Keratinocyte (primary cell): ENCODE measurements around the gene CDH12. TPM values are rescaled to one million over a fixed set of nuclear protein-coding genes. Genes with fewer than 3 reads are reported as not detected.

Source experiments
- DNase-seq: peaks from one replicate; pipeline ENCODE4 v3.0.0-alpha.2; 2011; ENCODE audit warnings: low read depth, missing footprints, low spot score
- FAIRE-seq: peaks from 2 replicates; lab custom pipeline; 2011; peaks lifted over from hg19 to GRCh38; lab: Jason Lieb, UNC
- H2AFZ ChIP-seq: 2 replicates; pipeline ENCODE4 v1.6.0; 2012; ENCODE audit warnings: low read length, control low read depth, inconsistent platforms; ENCODE audit not compliant: control insufficient read depth
- H3K27ac ChIP-seq: 2 replicates; pipeline ENCODE4 v1.5.1; 2011; ENCODE audit warnings: low read length; ENCODE audit not compliant: control insufficient read depth, insufficient read depth
- H3K27me3 ChIP-seq: 3 replicates; pipeline ENCODE4 v1.6.0; 2011; ENCODE audit warnings: low read length; ENCODE audit not compliant: control insufficient read depth, insufficient read depth; ENCODE audit errors: extremely low read depth
- H3K36me3 ChIP-seq, 2 experiments: 2 replicates in 1 of 2; 3 replicates in 1 of 2; pipeline ENCODE4 v1.5.1; 2011; ENCODE audit warnings: low read length in 2 of 2, mild to moderate bottlenecking in 1 of 2; ENCODE audit not compliant: control insufficient read depth in 2 of 2, insufficient read depth in 2 of 2; ENCODE audit errors: extremely low read depth in 1 of 2
- H3K4me1 ChIP-seq: 3 replicates; pipeline ENCODE4 v1.5.1; 2011; ENCODE audit warnings: low read length; ENCODE audit not compliant: control insufficient read depth, insufficient read depth; ENCODE audit errors: extremely low read depth
- H3K4me2 ChIP-seq: 3 replicates; pipeline ENCODE4 v1.6.0; 2011; ENCODE audit warnings: low read depth, low read length; ENCODE audit not compliant: control insufficient read depth, insufficient read depth; ENCODE audit errors: extremely low read depth
- H3K4me3 ChIP-seq, 3 experiments: fragments of 200-600 bp in 1 of 3; sonication (generic) in 1 of 3; 2 replicates in 2 of 3; 3 replicates in 1 of 3; pipeline ENCODE4 v1.5.1; 2011 to 2016; ENCODE audit warnings: low read length in 3 of 3, mild to moderate bottlenecking in 3 of 3, control low read depth in 2 of 3, inconsistent platforms in 1 of 3, low read depth in 1 of 3, mixed read lengths in 1 of 3, mixed run types in 1 of 3, moderate library complexity in 1 of 3; ENCODE audit not compliant: control insufficient read depth in 2 of 3, insufficient read depth in 2 of 3; ENCODE audit errors: extremely low read depth in 1 of 3
- H3K79me2 ChIP-seq: 2 replicates; pipeline ENCODE4 v1.6.0; 2012; ENCODE audit warnings: low read length; ENCODE audit not compliant: control insufficient read depth, insufficient read depth
- H3K9ac ChIP-seq: 3 replicates; pipeline ENCODE4 v1.6.0; 2011; ENCODE audit warnings: low read length; ENCODE audit not compliant: control insufficient read depth, insufficient read depth; ENCODE audit errors: extremely low read depth
- H3K9me1 ChIP-seq: 3 replicates; pipeline ENCODE4 v1.6.0; 2011; ENCODE audit warnings: low read length; ENCODE audit not compliant: control insufficient read depth, insufficient read depth; ENCODE audit errors: extremely low read depth
- H3K9me3 ChIP-seq: 2 replicates; pipeline ENCODE4 v1.5.1; 2012; ENCODE audit warnings: low read depth, low read length; ENCODE audit not compliant: control insufficient read depth
- H4K20me1 ChIP-seq: 3 replicates; pipeline ENCODE4 v1.6.0; 2011; ENCODE audit warnings: low read length; ENCODE audit not compliant: control insufficient read depth, insufficient read depth; ENCODE audit errors: extremely low read depth
- EZH2 ChIP-seq: IDR thresholded peaks from one replicate; pipeline ENCODE4 v1.6.1; 2012; ENCODE audit warnings: inconsistent platforms, mild to moderate bottlenecking, low read length, moderate library complexity
- dilution Hi-C: fragments of 300-500 bp; cut with MboI; formaldehyde crosslinking; loops from one replicate; pipeline ENCODE4 v1.7.0; 2020; ENCODE audit warnings: low sequenced_read_pairs; ENCODE audit not compliant: extremely low pct_ligation_motif_present
- polyA plus RNA-seq, 5 experiments: library from polyadenylated mRNA; depleted of rRNA in 3 of 5; stranded (reverse) in 3 of 5; stranded (forward) in 1 of 5; unstranded in 1 of 5; fragments of >200 nt; gene quantifications; 1 replicate in 1 of 5; 2 replicates in 3 of 5; 3 replicates in 1 of 5; pipeline versions ENCODE4 v1.2.1 to v1.2.3, GENCODE V29; 2011 to 2012; ENCODE audit warnings: missing spikeins in 2 of 5, low read depth in 1 of 5, low replicate concordance in 1 of 5
- TF ChIP-seq, protein P1 (sequence below), 3 experiments: IDR thresholded peaks in 1 of 3; conservative IDR thresholded peaks in 1 of 3; optimal IDR thresholded peaks in 1 of 3; 2 replicates in 2 of 3; 3 replicates in 1 of 3; pipeline versions ENCODE3 to v1.5.1; 2011; ENCODE audit warnings: low read length in 3 of 3, mild to moderate bottlenecking in 3 of 3, moderate library complexity in 2 of 3, control low read depth in 1 of 3, inconsistent platforms in 1 of 3; ENCODE audit not compliant: insufficient read depth in 2 of 3; ENCODE audit errors: extremely low read depth in 1 of 3

Gene CDH12
- polyA plus RNA-seq, 1 donor (not counting 4 experiments of a cell fraction or from before 2014, with no cell fraction given) = not detected

DNA sequence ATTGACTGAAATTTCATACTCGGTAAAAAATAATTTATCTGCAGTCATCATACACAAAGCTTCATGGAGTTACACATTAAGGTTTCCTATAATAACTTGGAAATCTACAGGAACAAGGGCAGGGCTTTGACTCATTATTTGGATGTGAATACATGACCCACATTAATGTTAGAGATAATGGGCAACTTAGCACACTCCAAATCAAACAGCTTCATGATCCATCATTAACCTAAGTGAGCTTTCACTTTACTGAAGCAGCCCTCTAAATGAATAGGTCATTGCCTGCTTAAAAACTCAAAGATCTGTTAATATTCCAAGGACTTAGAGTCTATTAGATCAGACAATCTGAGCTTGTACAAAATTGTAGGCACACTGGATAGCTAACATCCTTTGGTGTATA lies 9.0 kb downstream of the CDH12 start:
- no peak for FAIRE-seq
- Histone ChIP-seq H2AFZ (no peak overlapping the region), H4K20me1 (no peaks in the 10 kb centered on the region), H3K4me2 (no peak overlapping the region), H3K36me3 (no peaks in the 10 kb centered on the region), H3K9me3 (no peaks in the 10 kb centered on the region), H3K4me3 (no peak overlapping the region), H3K27me3 (no peaks in the 10 kb centered on the region), H3K79me2 (no peaks in the 10 kb centered on the region), H3K4me1 (no peaks in the 10 kb centered on the region), H3K27ac (no peak overlapping the region), H3K9ac (no peak overlapping the region), H3K9me1 (no peaks in the 10 kb centered on the region)
- no peak for TF ChIP-seq EZH2
- dilution Hi-C loops = no loop called here
- DNase-seq = no peak

DNA sequence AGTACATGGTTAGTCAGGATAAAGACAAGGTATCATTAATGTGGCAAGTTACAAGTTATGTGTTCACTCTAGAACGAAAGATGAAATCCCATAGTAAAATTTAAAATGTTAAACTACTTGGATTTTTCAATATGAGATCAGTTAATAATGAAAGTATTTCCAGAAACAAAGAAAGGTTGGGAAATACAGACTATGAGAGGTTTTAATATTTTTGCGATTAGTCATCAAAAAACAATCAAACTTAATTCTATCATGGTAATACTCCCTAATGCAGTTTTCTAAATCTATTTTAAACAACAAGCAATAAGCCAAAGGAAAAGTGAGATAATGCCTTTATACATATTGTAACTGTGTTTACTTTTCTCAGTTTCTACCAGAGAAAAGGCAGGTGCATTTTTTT lies 10.6 kb downstream of the CDH12 start:
- Histone ChIP-seq H3K9ac (no peak overlapping the region), H3K79me2 (no peaks in the 10 kb centered on the region), H2AFZ (no peak overlapping the region), H3K27ac (no peak overlapping the region), H4K20me1 (no peaks in the 10 kb centered on the region), H3K4me1 (no peaks in the 10 kb centered on the region), H3K4me2 (no peak overlapping the region), H3K27me3 (no peaks in the 10 kb centered on the region), H3K4me3 (no peak overlapping the region), H3K9me1 (no peaks in the 10 kb centered on the region), H3K9me3 (no peaks in the 10 kb centered on the region), H3K36me3 (no peaks in the 10 kb centered on the region)
- dilution Hi-C loops = no loop called here
- no peak for DNase-seq
- TF ChIP-seq, protein P1, sequence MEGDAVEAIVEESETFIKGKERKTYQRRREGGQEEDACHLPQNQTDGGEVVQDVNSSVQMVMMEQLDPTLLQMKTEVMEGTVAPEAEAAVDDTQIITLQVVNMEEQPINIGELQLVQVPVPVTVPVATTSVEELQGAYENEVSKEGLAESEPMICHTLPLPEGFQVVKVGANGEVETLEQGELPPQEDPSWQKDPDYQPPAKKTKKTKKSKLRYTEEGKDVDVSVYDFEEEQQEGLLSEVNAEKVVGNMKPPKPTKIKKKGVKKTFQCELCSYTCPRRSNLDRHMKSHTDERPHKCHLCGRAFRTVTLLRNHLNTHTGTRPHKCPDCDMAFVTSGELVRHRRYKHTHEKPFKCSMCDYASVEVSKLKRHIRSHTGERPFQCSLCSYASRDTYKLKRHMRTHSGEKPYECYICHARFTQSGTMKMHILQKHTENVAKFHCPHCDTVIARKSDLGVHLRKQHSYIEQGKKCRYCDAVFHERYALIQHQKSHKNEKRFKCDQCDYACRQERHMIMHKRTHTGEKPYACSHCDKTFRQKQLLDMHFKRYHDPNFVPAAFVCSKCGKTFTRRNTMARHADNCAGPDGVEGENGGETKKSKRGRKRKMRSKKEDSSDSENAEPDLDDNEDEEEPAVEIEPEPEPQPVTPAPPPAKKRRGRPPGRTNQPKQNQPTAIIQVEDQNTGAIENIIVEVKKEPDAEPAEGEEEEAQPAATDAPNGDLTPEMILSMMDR (optimal IDR thresholded peaks at IDR 0.05 in 1 of 3, IDR thresholded peaks at IDR 0.05 in 1 of 3, conservative IDR thresholded peaks at IDR 0.05 in 1 of 3; ENCODE audit: extremely low read depth in 1 of 3, insufficient read depth in 2 of 3, low read length in 3 of 3) = no peak
- TF ChIP-seq EZH2 = no peak
- no peak for FAIRE-seq

DNA sequence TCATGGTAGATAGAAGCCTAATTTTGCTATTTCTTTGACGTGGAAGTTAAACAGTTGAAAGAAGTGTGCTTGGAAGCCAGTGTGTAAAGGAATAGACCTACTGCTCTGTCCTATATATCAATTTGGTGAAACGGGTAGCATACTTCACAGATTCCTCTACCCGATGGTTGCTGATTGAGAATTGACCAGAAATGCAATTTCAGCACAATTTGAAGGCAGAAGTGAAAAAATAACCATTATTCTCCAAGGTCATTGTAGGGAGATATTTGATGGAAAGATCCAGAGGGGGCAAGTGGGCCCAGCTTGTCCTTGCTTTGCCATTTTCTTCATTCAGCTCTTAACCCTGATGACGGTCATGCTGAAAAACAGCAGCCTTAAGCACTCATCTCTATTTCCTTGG lies 15.3 kb downstream of the CDH12 start:
- dilution Hi-C loops = no loop called here
- H2AFZ ChIP-seq = no peak overlapping the region
- no peaks in the 10 kb centered on the region for H3K9me1 ChIP-seq
- no peaks in the 10 kb centered on the region for H3K27me3 ChIP-seq
- H3K4me3 ChIP-seq = no peak overlapping the region
- FAIRE-seq (no peak), DNase-seq (no peak)
- no peak overlapping the region for H3K9ac ChIP-seq
- H3K79me2 ChIP-seq = no peaks in the 10 kb centered on the region
- no peak overlapping the region for H3K27ac ChIP-seq
- H3K4me1 ChIP-seq = no peaks in the 10 kb centered on the region
- no peak overlapping the region for H3K4me2 ChIP-seq
- no peaks in the 10 kb centered on the region for H3K9me3 ChIP-seq
- no peak for TF ChIP-seq EZH2
- TF ChIP-seq, protein P1 (optimal IDR thresholded peaks at IDR 0.05 in 1 of 3, IDR thresholded peaks at IDR 0.05 in 1 of 3, conservative IDR thresholded peaks at IDR 0.05 in 1 of 3; ENCODE audit: extremely low read depth in 1 of 3, insufficient read depth in 2 of 3, low read length in 3 of 3) = no peak
- H4K20me1 ChIP-seq = no peaks in the 10 kb centered on the region
- no peaks in the 10 kb centered on the region for H3K36me3 ChIP-seq
